Astrocyte of the spinal cord (primary cell): ENCODE data around the gene FHIT.
A peak's percentile ranks its signal among the peaks of the same experiment; 100 is the strongest.

Experiments
- DNase-seq: peaks from one replicate; pipeline ENCODE4 v3.0.0; 2011; ENCODE audit warnings: low read depth, low spot score
- H3K4me3 ChIP-seq: 2 replicates; pipeline ENCODE4 v1.5.1; 2011; ENCODE audit warnings: low read depth, mild to moderate bottlenecking, low read length, moderate library complexity
- in situ Hi-C: cut with HindIII; loops from 2 replicates; pipeline ENCODE4 v1.10.0; 2017; ENCODE audit warnings: low sequenced_read_pairs
- TF ChIP-seq, protein P1 (sequence below): IDR thresholded peaks from 2 replicates; pipeline ENCODE4 v1.5.1; 2012; ENCODE audit warnings: low read depth, mild to moderate bottlenecking, low read length, inconsistent platforms

The FHIT gene

DNA sequence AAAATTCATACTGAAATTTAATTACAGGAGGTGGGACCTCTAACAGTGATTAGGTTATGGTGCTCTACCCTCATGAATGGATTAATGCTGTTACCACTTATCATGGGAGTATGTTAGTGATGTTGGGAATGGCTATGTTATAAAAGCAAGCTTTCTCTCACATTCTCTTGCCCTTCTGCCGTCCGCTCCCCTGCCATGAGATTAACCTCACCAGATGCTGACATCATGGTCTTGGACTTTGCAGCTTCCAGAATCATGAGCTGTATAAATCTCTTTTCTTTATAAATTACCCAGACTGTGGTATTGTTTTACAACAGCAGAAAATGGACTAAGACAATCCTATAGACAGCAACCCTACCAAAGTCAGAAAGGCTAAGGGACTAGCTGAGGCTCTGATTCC is 884.8 kb downstream of the FHIT start:
- in situ Hi-C loops: no loop called here
- peak; percentile 34 for DNase-seq
- no peak overlapping the region for H3K4me3 ChIP-seq
- TF ChIP-seq, protein P1, sequence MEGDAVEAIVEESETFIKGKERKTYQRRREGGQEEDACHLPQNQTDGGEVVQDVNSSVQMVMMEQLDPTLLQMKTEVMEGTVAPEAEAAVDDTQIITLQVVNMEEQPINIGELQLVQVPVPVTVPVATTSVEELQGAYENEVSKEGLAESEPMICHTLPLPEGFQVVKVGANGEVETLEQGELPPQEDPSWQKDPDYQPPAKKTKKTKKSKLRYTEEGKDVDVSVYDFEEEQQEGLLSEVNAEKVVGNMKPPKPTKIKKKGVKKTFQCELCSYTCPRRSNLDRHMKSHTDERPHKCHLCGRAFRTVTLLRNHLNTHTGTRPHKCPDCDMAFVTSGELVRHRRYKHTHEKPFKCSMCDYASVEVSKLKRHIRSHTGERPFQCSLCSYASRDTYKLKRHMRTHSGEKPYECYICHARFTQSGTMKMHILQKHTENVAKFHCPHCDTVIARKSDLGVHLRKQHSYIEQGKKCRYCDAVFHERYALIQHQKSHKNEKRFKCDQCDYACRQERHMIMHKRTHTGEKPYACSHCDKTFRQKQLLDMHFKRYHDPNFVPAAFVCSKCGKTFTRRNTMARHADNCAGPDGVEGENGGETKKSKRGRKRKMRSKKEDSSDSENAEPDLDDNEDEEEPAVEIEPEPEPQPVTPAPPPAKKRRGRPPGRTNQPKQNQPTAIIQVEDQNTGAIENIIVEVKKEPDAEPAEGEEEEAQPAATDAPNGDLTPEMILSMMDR: no peak

DNA sequence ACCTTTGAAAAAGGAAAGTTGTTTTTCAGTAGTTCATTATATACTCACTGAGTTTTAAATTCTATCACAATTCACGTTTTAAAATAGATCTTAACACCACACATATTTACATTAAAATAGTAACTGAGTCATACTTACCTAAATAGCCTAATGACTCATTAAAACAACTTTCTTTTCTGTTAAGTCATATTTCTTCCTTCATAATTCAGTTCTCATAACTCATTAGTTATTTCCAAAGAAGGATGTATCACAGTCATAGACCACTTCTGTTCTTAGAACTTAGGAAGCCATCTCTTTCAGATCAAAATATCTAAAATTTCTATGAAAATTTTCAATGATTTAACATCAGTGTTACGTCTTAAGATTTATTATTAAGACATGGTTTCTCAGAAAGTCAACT is 885.9 kb downstream of the FHIT start:
- H3K4me3 ChIP-seq: no peak overlapping the region
- TF ChIP-seq, protein P1: no peak
- peak; percentile 55 for DNase-seq
- in situ Hi-C loops: no loop called here

DNA sequence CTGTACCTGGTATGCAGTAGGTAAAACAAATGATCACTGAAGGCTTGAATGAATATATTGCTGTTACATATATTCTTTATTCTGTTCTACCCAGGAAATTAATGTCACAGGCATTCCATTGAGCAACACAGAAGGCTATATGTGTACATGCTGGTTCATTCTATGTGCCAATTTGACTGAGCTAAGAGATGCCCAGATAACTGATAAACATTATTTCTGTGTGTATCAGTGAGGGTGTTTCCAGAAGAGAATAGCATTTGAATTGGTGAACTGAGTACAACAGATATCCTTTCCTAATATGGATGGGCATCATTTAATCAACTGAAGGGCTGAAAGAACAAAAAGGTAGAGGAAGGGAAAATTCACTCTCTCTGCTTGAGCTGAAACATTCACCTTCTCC is 886.8 kb downstream of the FHIT start:
- no peak for DNase-seq
- H3K4me3 ChIP-seq: no peak overlapping the region
- in situ Hi-C loops: no loop called here
- TF ChIP-seq, protein P1: no peak

DNA sequence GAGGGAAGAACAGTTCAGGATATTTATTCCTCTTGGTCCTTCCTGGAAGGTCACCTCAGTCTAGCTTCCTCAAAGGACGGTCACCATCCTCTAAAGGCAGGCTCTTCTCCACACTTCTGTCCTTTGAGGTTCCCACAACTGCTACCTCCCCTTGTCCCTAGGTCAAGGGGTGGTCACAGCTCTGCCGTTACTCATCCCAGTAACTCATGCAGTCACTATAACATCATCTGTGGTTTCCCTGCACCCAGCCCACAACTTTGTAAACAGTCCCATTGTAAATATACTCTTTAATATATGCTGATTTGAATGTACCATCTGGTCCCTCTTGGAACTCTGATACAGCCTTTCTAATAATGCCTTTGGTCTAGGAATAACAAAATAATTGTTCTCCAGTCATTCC is 887.4 kb downstream of the FHIT start:
- in situ Hi-C loops: no loop called here
- TF ChIP-seq, protein P1: no peak
- no peak overlapping the region for H3K4me3 ChIP-seq
- peak; percentile 14 for DNase-seq

DNA sequence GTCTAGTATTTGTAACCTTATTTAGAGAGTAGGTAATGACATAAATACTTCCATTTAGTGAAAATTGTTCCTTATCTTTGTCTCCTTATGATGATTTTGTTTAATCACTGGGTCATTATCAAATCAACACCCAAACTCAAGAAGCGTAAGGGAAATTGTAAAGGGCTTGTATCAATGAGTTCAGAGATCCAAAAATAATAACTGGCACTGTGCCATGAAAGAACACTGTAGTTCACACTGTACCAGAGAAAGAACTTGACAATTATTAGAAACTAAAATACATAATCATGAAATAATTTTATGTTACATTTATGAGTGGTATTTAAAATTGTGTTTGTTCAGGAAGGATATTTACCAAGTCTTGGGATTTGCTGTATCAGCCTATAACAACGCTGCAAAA is 895.4 kb downstream of the FHIT start:
- DNase-seq: no peak
- in situ Hi-C loops: no loop called here
- H3K4me3 ChIP-seq: no peak overlapping the region
- TF ChIP-seq, protein P1: no peak

DNA sequence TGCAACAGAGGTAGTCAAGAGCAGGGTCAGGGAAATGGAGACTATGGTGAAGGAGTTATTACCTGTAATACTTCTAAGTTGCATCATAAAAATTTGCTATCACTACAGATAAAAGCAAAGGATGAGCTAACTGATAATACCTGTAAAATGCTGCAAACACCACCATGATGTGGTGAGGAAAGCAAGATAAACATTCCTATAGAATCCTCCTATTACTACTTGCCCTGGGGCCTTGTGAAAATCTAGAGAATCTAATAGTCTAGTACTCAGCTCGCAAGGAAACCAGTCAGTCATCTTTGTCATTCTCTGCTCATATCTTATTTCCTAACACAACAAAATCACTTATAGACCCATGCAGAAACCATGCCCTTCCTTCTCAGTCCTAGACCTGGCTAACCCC is 899.8 kb downstream of the FHIT start:
- in situ Hi-C loops: no loop called here

More for the DNA sequence above, 899.8 kb downstream of the FHIT start:
- DNase-seq: no peak
- TF ChIP-seq, protein P1: no peak
- H3K4me3 ChIP-seq: no peak overlapping the region
